Astrocyte (in vitro differentiated cells and primary cell): ENCODE data around the gene TMPRSS3. TPM values are rescaled to one million over a fixed set of nuclear protein-coding genes. Genes with fewer than 3 reads are reported as not detected.
A peak's percentile ranks its signal among the peaks of the same experiment; 100 is the strongest.

Source experiments
- DNase-seq: peaks from one replicate; pipeline ENCODE4 v3.0.0-alpha.2; 2010; ENCODE audit warnings: low read depth
- FAIRE-seq: peaks from 2 replicates; lab custom pipeline; 2011; peaks lifted over from hg19 to GRCh38; lab: Jason Lieb, UNC
- H2AFZ ChIP-seq: 2 replicates; pipeline ENCODE4 v1.6.0; 2012; ENCODE audit warnings: low read depth, low read length, inconsistent platforms
- H3K27ac ChIP-seq: 2 replicates; pipeline ENCODE4 v1.5.1; 2011; ENCODE audit warnings: low read depth, low read length, inconsistent platforms
- H3K27me3 ChIP-seq: 2 replicates; pipeline ENCODE4 v1.6.0; 2011; ENCODE audit warnings: low read length, inconsistent platforms; ENCODE audit not compliant: insufficient read depth
- H3K36me3 ChIP-seq: 2 replicates; pipeline ENCODE4 v1.5.1; 2011; ENCODE audit warnings: low read length, inconsistent platforms; ENCODE audit not compliant: insufficient read depth
- H3K4me1 ChIP-seq: 2 replicates; pipeline ENCODE4 v1.5.1; 2011; ENCODE audit warnings: low read length, inconsistent platforms; ENCODE audit not compliant: insufficient read depth
- H3K4me2 ChIP-seq: 2 replicates; pipeline ENCODE4 v1.6.0; 2012; ENCODE audit warnings: low read length, inconsistent platforms
- H3K4me3 ChIP-seq: 2 replicates; pipeline ENCODE4 v1.5.1; 2011; ENCODE audit warnings: low read depth, mild to moderate bottlenecking, low read length, inconsistent platforms; ENCODE audit not compliant: insufficient read depth
- H3K79me2 ChIP-seq: 2 replicates; pipeline ENCODE4 v1.6.0; 2012; ENCODE audit warnings: mild to moderate bottlenecking, low read length, inconsistent platforms; ENCODE audit not compliant: insufficient read depth
- H3K9ac ChIP-seq: 2 replicates; pipeline ENCODE4 v1.6.0; 2012; ENCODE audit warnings: mild to moderate bottlenecking, low read length, inconsistent platforms
- H3K9me3 ChIP-seq: 2 replicates; pipeline ENCODE4 v1.5.1; 2012; ENCODE audit warnings: low read depth, mild to moderate bottlenecking, low read length, inconsistent platforms; ENCODE audit not compliant: insufficient read depth
- H4K20me1 ChIP-seq: 2 replicates; pipeline ENCODE4 v1.6.0; 2012; ENCODE audit warnings: low read length, inconsistent platforms; ENCODE audit not compliant: insufficient read depth
- H3K27ac Mint-ChIP-seq: one replicate; pipeline ENCODE4 v1.8.0; 2021; ENCODE audit warnings: mild to moderate bottlenecking, mixed read lengths; ENCODE audit not compliant: unreplicated experiment
- H3K27me3 Mint-ChIP-seq: one replicate; pipeline ENCODE4 v1.8.0; 2021; ENCODE audit warnings: low read depth, mixed read lengths; ENCODE audit not compliant: unreplicated experiment
- H3K36me3 Mint-ChIP-seq: one replicate; pipeline ENCODE4 v1.8.0; 2021; ENCODE audit warnings: low read depth, mixed read lengths; ENCODE audit not compliant: unreplicated experiment
- H3K4me1 Mint-ChIP-seq: one replicate; pipeline ENCODE4 v1.8.0; 2021; ENCODE audit warnings: low read depth, mixed read lengths; ENCODE audit not compliant: unreplicated experiment
- H3K4me3 Mint-ChIP-seq: one replicate; pipeline ENCODE4 v1.8.0; 2021; ENCODE audit warnings: mild to moderate bottlenecking, moderate library complexity, mixed read lengths; ENCODE audit not compliant: unreplicated experiment
- H3K9me3 Mint-ChIP-seq: one replicate; pipeline ENCODE4 v1.8.0; 2021; ENCODE audit warnings: mild to moderate bottlenecking, mixed read lengths; ENCODE audit not compliant: unreplicated experiment
- CTCF ChIP-seq: IDR thresholded peaks from 2 replicates; pipeline ENCODE4 v1.5.1; 2011; ENCODE audit warnings: low read depth, mild to moderate bottlenecking, inconsistent platforms, low read length, moderate library complexity; ENCODE audit not compliant: insufficient read depth
- EZH2 ChIP-seq: IDR thresholded peaks from 2 replicates; pipeline ENCODE4 v1.6.1; 2012; ENCODE audit warnings: mild to moderate bottlenecking, low read length, inconsistent platforms; ENCODE audit not compliant: insufficient read depth
- total RNA-seq: library from RNA; stranded (reverse); gene quantifications from 2 replicates; pipeline ENCODE4 v1.2.1, GENCODE V29; 2021

Gene TMPRSS3
- total RNA-seq, 1 donor from 2014 or later, result not detected

- H3K4me3 ChIP-seq, result no peak overlapping the region
- no peaks in the 10 kb centered on the region for H3K36me3 ChIP-seq
- H3K79me2 ChIP-seq, result no peaks in the 10 kb centered on the region
- H3K27me3 Mint-ChIP-seq, result peaks cover 41% of the 10 kb centered on the region
- H3K4me3 Mint-ChIP-seq, result no peak overlapping the region
- no peak overlapping the region for H3K27ac Mint-ChIP-seq
- no peak for FAIRE-seq
- H3K9ac ChIP-seq, result no peak overlapping the region
- DNase-seq, result no peak
- no peaks in the 10 kb centered on the region for H3K9me3 ChIP-seq
- no peaks in the 10 kb centered on the region for H3K36me3 Mint-ChIP-seq
- H3K9me3 Mint-ChIP-seq, result peaks cover 2% of the 10 kb centered on the region
- H3K27me3 ChIP-seq, result no peaks in the 10 kb centered on the region
- TF ChIP-seq CTCF (no peak), EZH2 (no peak)
- H3K4me1 Mint-ChIP-seq, result no peaks in the 10 kb centered on the region
- H4K20me1 ChIP-seq, result no peaks in the 10 kb centered on the region
- H3K4me2 ChIP-seq, result no peak overlapping the region
- no peak overlapping the region for H3K27ac ChIP-seq
- no peak overlapping the region for H2AFZ ChIP-seq
- no peaks in the 10 kb centered on the region for H3K4me1 ChIP-seq
Observed at GRCh38 chr21:42367367-42368165, 28.3 kb downstream of the TMPRSS3 start.

- no peaks in the 10 kb centered on the region for H4K20me1 ChIP-seq
- no peak within 1 kb of the TSS for H3K9ac ChIP-seq
- FAIRE-seq, result no peak
- peaks cover 2% of the 10 kb centered on the region for H3K9me3 Mint-ChIP-seq
- H3K79me2 ChIP-seq, result no peaks in the 10 kb centered on the region
- H3K36me3 ChIP-seq, result no peaks in the 10 kb centered on the region
- H3K4me3 ChIP-seq, result no peak within 1 kb of the TSS
- no peaks in the 10 kb centered on the region for H3K4me1 ChIP-seq
- H2AFZ ChIP-seq, result no peak within 1 kb of the TSS
- no peak for TF ChIP-seq CTCF
- no peak for TF ChIP-seq EZH2
- H3K27me3 Mint-ChIP-seq, result peaks cover 42% of the 10 kb centered on the region
- no peak within 1 kb of the TSS for H3K4me3 Mint-ChIP-seq
- no peaks in the 10 kb centered on the region for H3K9me3 ChIP-seq
- H3K4me1 Mint-ChIP-seq, result no peaks in the 10 kb centered on the region
- H3K27me3 ChIP-seq, result no peaks in the 10 kb centered on the region
- no peak within 1 kb of the TSS for H3K4me2 ChIP-seq
- no peaks in the 10 kb centered on the region for H3K36me3 Mint-ChIP-seq
- no peak within 1 kb of the TSS for H3K27ac ChIP-seq
- peak; percentile 2 for DNase-seq
- H3K27ac Mint-ChIP-seq, result no peak within 1 kb of the TSS
Observed at GRCh38 chr21:42366292-42367010, 29.4 kb downstream of the TMPRSS3 start, which contains the start of gene TFF1. TFF1 (minus strand) TSS chr21:42366535; CDS start chr21:42366495, 40 bp downstream.
